Breast epithelium (tissue), 4 donors: ENCODE results near the gene SIGLEC5. TPM values are rescaled to one million over a fixed set of nuclear protein-coding genes. Genes with fewer than 3 reads are reported as not detected.

Source experiments
- DNase-seq, 2 donors: peaks; one replicate each; pipeline ENCODE4 v3.0.0-alpha.2; 2019; ENCODE audit warnings: low spot score in 2 of 2
- H3K27ac ChIP-seq, 2 donors: fragments of 200-600 bp; sonication (generic) in 1 of 2; one replicate each; pipeline ENCODE4 v1.5.1; 2016 to 2019; ENCODE audit warnings: mild to moderate bottlenecking in 1 of 2
- H3K27me3 ChIP-seq, 2 donors: fragments of 200-600 bp; sonication (generic) in 1 of 2; one replicate each; pipeline versions ENCODE4 v1.5.1 to v1.6.0; 2017 to 2019; ENCODE audit warnings: control low read depth in 1 of 2, mild to moderate bottlenecking in 1 of 2
- H3K36me3 ChIP-seq: fragments of 200-600 bp; one replicate; pipeline ENCODE4 v1.5.1; 2019
- H3K4me1 ChIP-seq, 2 donors: fragments of 200-600 bp; sonication (generic); one replicate each; pipeline ENCODE4 v1.5.1; 2016 to 2019; ENCODE audit warnings: control low read depth in 1 of 2
- H3K4me3 ChIP-seq, 3 donors: fragments of 200-600 bp; sonication (generic); 1 replicate in 2 of 3; 2 replicates in 1 of 3; pipeline ENCODE4 v1.5.1; 2016 to 2019; ENCODE audit warnings: mild to moderate bottlenecking in 3 of 3, moderate library complexity in 2 of 3
- H3K9me3 ChIP-seq, 2 donors: fragments of 200-600 bp; sonication (generic) in 1 of 2; one replicate each; pipeline ENCODE4 v1.5.1; 2016 to 2019; ENCODE audit warnings: control low read depth in 1 of 2
- POLR2A ChIP-seq: fragments of 450-650 bp; IDR thresholded peaks from one replicate; pipeline ENCODE4 v1.6.1; 2016; ENCODE audit warnings: antibody characterized with exemption, mild to moderate bottlenecking, moderate library complexity
- POLR2AphosphoS5 ChIP-seq, 3 donors: sonication (generic); formaldehyde crosslinking; IDR thresholded peaks; one replicate each; pipeline ENCODE4 v1.6.1; 2017; ENCODE audit warnings: antibody characterized with exemption in 3 of 3
- intact Hi-C: fragments of 100-400 bp; cut with DNase I; formaldehyde crosslinking; loops from one replicate; pipeline ENCODE4 v1.15.1; 2023; ENCODE audit warnings: low total_unique reads
- total RNA-seq, 3 donors: library from RNA; depleted of rRNA; stranded (reverse); fragments of >200 nt; gene quantifications; one replicate each; pipeline ENCODE4 v1.1.0, GENCODE V29; 2016
- TF ChIP-seq, protein P1 (sequence below), 3 donors: fragments of 450-650 bp; IDR thresholded peaks; one replicate each; pipeline ENCODE4 v1.5.1; 2016 to 2017; ENCODE audit warnings: antibody characterized with exemption in 3 of 3, mild to moderate bottlenecking in 3 of 3, moderate library complexity in 3 of 3

SIGLEC5 gene
- total RNA-seq, 3 donors from 2014 or later, result 1.6 to 1.8 TPM; not detected in 1

DNA sequence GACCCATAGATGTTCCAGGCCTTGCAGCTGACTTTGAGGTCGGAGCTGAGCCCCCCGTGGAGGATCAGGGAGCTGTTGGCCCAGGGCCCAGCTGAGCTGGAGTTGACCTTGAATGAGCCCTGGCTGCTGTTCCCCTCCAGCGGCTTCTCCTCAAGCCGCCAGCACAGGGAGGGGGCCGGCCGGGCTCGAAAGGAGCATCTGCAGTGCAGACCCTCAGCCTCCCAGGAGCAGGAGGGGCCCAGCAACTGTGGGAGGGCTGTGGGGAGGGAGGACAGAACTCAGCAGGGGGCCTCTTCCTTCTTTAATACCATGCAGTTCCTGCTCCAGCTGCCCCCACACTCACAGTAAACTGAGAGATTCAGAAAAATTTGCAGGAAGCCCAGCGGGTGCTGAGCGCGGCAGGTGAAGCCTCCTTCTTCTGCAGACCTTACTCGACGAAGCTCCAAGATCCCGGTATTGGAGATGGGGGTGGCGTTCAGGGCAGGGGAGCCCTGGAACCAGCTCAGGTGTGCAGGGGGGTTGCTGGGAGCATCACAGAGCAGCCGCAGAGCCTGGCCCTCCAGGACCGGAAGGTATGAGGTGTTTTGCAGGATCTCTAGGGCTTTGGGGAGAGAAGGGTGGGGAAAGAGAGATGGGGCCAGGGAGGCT lies 2.6 kb downstream of the SIGLEC5 start:
- DNase-seq, result no peak
- Histone ChIP-seq H3K36me3 (no peaks in the 10 kb centered on the region), H3K4me3 (no peak overlapping the region), H3K4me1 (no peaks in the 10 kb centered on the region), H3K9me3 (no peaks in the 10 kb centered on the region), H3K27ac (no peak overlapping the region), H3K27me3 (peaks cover 0 to 21% of the 10 kb centered on the region in 2 donors)
- intact Hi-C loops, result no loop called here
- TF ChIP-seq, protein P1, sequence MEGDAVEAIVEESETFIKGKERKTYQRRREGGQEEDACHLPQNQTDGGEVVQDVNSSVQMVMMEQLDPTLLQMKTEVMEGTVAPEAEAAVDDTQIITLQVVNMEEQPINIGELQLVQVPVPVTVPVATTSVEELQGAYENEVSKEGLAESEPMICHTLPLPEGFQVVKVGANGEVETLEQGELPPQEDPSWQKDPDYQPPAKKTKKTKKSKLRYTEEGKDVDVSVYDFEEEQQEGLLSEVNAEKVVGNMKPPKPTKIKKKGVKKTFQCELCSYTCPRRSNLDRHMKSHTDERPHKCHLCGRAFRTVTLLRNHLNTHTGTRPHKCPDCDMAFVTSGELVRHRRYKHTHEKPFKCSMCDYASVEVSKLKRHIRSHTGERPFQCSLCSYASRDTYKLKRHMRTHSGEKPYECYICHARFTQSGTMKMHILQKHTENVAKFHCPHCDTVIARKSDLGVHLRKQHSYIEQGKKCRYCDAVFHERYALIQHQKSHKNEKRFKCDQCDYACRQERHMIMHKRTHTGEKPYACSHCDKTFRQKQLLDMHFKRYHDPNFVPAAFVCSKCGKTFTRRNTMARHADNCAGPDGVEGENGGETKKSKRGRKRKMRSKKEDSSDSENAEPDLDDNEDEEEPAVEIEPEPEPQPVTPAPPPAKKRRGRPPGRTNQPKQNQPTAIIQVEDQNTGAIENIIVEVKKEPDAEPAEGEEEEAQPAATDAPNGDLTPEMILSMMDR (IDR thresholded peaks at IDR 0.05), result no peak
- TF ChIP-seq POLR2A (no peak), POLR2AphosphoS5 (IDR thresholded peaks at IDR 0.05) (no peak)

DNA sequence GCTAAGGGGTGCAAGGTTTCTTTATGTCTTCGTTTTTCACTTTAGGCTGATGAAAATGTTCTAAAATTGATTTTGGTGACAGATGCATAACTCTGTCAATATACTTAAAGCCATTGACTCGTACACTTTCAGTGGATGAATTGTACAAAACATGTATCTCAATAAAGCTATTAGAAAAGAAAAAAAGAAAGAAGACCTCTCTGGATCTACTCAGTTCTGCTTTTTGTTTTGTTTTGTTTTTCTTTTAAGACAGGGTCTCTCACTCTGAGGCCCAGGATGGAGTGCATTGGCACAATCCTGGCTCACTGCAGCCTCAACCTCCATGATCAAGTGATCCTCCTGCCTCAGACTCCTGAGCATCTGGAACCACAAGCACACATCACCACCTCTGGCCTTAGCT lies 3.5 kb downstream of the SIGLEC5 start:
- Histone ChIP-seq H3K4me1 (no peaks in the 10 kb centered on the region), H3K27ac (no peak overlapping the region), H3K27me3 (peaks cover 0 to 21% of the 10 kb centered on the region in 2 donors), H3K36me3 (no peaks in the 10 kb centered on the region), H3K9me3 (no peaks in the 10 kb centered on the region), H3K4me3 (no peak overlapping the region)
- TF ChIP-seq, protein P1 (IDR thresholded peaks at IDR 0.05), result no peak
- TF ChIP-seq POLR2AphosphoS5 (IDR thresholded peaks at IDR 0.05) (no peak), POLR2A (no peak)
- intact Hi-C loops, result no loop called here
- no peak for DNase-seq

DNA sequence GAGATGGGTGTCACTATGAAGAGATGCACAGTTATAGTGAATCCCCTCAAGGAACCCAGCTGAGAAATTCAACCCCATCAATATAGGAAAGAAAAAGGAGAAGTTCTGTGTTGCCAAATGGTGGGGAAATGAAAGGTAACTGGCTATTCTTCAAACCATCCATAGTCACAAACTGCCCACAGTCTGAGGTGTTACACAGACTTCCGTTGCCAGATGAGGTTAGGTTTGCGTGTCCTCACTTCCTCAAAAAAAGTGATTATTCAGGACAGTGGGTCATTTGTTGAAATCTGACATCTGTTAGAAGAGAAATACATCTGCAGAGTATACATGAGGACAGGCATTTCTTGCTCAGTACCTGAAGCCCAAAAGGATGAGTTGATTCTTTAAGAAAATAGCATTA lies 9.0 kb downstream of the SIGLEC5 start:
- H3K27me3 ChIP-seq, result peaks cover 0 to 6% of the 10 kb centered on the region in 2 donors
- no peak overlapping the region for H3K27ac ChIP-seq
- H3K4me3 ChIP-seq, result no peak overlapping the region
- TF ChIP-seq POLR2AphosphoS5 (IDR thresholded peaks at IDR 0.05) (no peak), POLR2A (no peak)
- TF ChIP-seq, protein P1 (IDR thresholded peaks at IDR 0.05), result no peak
- no peaks in the 10 kb centered on the region for H3K9me3 ChIP-seq
- H3K4me1 ChIP-seq, result no peaks in the 10 kb centered on the region
- no peak for DNase-seq
- H3K36me3 ChIP-seq, result no peaks in the 10 kb centered on the region
- intact Hi-C loops, result no loop called here

DNA sequence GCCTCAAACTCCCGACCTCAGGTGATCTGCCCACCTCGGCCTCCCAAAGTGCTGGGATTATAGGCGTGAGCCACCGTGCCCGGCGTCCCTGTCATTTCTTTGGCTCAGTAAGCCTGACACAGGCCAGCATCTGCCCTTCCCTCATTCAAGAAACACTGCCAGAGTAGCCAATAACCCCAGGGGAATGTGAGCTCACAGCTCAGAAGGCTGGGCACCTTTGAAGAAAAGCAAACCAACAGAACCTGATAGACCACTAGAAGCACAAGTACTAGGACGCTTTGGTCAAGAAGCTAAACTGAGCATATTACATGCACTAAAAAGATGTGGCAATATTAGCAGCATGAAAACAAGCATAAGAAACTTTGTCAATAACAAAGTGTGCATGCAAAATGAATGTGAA lies 14.2 kb downstream of the SIGLEC5 start:
- intact Hi-C loops, result no loop called here
- Histone ChIP-seq H3K27ac (peak overlapping the region in 1 of 2 donors; percentile 36), H3K4me3 (no peak overlapping the region), H3K9me3 (no peaks in the 10 kb centered on the region), H3K27me3 (no peaks in the 10 kb centered on the region), H3K4me1 (no peaks in the 10 kb centered on the region), H3K36me3 (no peaks in the 10 kb centered on the region)
- TF ChIP-seq POLR2A, result no peak
- TF ChIP-seq, protein P1 (IDR thresholded peaks at IDR 0.05), result no peak
- no peak for TF ChIP-seq POLR2AphosphoS5 (IDR thresholded peaks at IDR 0.05)
- peak in 1 of 2 donors; percentile 43 for DNase-seq

DNA sequence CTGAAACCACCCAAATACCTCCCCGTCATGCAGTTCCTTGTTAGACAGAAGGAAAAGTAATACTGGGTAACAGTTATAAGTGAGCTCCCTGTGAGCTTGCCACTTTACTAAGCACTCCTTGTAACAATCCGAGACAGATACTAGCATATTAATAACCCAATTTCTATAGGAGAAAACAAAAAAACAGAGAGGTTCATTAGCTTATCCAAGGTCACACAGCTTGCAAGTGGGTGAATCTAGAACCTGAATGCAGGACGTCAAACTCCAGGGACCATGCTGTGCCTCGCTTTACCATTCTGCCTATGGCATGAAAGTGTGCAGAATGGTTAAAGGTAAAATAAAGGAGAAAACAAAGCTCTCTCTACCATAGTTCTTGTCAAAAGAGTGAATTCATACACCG lies 15.4 kb downstream of the SIGLEC5 start:
- Histone ChIP-seq H3K27ac (no peak overlapping the region), H3K27me3 (no peaks in the 10 kb centered on the region), H3K36me3 (no peaks in the 10 kb centered on the region), H3K4me1 (no peaks in the 10 kb centered on the region), H3K4me3 (no peak overlapping the region), H3K9me3 (no peaks in the 10 kb centered on the region)
- TF ChIP-seq, protein P1 (IDR thresholded peaks at IDR 0.05), result no peak
- TF ChIP-seq POLR2AphosphoS5 (IDR thresholded peaks at IDR 0.05) (no peak), POLR2A (no peak)
- intact Hi-C loops, result no loop called here
- no peak for DNase-seq
